GM18499 (cell line): Measurements from ENCODE around the gene GRPEL1.

ENCODE experiments used
- ATAC-seq: cut with Tn5 transposase; IDR thresholded peaks from one replicate; pipeline ENCODE4 v1.9.1; 2021; ENCODE audit warnings: moderate number of reproducible peaks; ENCODE audit not compliant: insufficient read depth, unreplicated experiment

The GRPEL1 gene

DNA sequence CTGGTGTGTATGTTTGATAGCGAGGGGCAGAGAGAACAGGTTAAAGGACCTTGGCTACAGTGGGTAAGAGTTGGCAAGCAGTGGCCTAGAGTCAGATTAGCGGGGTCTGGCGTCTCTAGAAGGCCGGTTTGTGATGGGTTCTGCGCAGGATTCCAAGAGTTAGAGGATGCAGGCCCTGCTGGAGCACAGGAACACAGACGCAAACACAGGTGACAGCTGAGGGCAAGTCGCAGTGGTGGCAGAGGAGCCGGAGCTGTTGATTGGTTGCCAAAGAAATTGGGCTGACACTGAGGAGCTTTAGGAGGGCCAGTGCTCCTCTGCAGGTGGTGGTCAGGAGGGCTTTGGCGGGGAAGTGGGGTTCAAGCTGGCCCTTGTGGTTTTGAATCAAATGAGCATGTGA lies 20.9 kb downstream of the GRPEL1 start:
- no peak for ATAC-seq

DNA sequence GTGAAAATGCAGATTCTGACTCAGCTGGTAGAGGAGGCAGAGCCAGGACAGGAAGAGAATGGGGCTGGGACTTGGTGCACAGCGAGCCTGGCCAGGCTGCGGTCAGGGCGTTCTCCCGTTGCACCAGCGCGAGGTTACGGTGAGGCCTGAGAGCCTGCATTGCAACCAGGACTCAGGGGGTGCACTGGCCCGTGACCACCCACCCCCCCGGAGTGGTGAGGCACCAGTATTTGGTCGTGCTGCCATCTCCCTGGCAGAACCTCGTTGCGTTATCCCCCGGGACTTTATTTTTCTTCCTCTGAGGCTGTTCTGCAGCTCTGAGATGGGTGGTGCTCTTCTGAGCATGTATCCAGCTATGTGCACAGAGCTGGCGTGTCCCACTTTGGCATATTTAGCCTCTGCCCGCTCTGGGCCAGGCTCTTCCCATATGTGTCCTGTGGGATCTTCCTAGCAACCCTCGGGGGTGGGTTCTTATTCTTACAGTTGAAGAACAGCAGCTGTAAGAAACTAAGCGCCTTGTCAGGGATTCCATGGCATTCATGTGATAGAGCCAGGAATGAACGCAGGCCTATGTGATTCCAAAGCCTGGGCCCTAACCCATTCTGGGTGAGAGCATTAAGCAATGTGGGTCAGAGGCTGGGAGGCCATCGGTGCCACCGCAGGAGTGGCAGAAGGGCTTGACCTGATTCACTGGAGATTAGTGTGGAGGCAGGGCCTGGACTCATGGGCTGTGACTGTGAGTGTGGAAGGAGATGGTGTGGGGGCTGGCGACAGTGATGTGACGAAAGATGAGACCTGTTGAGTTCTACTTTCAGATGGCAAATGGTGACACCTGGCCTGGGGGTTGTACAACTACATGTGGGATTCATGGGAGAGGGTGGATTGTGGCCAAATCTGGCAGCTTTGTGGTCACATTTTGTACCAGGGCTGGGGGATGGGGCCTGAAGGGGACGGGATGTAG lies 21.6 kb downstream of the GRPEL1 start:
- ATAC-seq, result no peak

DNA sequence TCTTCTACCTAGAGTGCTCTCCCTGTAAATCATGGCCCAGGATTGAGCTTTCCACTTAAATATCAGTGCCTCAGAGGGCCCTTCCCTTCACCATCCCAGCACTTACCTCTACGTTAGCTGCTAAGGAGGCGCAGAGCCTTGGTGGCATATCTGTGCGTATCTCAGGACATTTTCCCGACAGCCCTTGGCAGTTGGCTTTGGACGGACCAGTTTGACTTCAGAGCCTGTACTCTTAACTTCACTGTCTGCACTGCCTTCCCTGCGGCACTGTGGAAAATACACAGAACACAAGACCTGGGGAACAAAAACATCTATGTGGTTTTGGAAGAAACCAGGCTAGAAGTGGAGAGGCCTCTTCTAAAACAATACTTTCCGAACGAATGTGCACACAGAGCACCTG lies 22.3 kb downstream of the GRPEL1 start:
- ATAC-seq, result no peak

DNA sequence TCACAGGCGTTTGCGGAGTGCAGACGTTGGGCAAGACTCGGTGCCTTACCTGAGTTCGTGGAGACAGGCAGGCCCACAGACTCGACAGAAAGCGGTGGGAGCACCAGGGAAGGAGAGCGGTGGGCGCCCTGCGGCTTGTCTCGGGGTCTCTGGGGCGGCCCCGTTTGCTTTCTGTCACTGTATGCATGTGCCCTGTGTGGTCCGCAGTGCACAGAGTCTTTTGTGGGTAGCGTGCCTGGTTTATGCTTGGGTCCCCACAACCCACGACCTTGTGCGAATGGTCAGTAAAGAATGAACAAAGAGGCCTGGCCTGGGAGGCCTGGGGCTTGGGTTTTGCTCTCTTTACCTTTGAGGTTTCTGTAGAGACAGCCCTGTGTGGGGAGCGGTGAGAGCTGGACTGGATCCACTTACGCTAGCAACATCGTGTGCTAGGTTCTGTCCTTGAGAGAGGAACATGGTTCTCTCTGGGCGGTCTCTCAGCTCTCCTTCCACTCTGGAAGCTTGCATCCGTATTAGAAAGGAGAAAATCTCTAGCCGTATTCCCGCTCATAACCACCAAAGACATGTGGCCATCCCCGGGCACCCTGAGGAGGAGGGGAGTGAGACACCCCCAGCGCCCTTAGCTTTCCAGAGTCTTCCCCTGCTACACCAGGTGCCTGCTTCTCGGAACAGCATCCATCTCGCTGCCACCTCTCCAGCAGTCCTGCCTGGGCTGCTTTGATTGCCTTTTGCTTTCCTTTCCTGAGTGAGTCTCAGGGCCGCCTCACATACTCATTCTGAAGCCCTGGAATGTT lies 23.5 kb downstream of the GRPEL1 start:
- ATAC-seq, result no peak

DNA sequence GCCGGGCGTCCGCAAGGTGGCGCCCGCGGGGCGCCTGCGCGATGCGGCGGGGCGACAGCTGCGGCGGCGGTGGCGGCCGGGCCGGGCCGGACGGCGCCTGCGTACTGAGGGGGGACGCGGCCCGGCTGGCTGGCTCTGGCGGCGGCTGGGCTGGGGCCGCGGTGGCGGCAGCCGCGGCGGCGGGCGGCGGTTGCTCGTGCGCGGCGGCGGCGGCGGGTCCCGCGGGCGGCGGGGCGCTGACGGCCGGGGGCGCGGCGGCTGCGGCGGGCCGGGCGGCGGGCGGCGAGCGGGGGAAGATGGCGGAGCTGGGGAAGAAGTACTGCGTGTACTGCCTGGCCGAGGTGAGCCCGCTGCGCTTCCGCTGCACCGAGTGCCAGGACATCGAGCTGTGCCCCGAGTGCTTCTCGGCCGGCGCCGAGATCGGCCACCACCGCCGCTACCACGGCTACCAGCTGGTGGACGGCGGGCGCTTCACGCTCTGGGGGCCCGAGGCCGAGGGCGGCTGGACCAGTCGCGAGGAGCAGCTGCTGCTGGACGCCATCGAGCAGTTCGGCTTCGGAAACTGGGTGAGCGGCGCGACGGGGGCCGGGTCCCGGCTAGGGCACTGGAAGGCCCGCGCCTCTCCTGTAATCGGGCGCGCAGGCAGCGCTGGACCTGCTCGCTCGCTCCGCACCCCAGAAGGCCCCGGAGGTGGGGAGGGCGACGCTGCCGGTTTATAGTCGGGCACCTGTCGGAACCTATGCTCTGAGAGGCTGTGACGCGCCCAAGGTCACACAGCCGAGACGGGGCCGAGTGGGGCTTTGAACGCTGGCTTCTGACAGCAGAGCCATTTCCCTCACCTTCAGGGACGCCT lies 24.4 kb downstream of the GRPEL1 start, which contains the start of gene TADA2B:
TSS of gene TADA2B (plus strand) at position 89 of the 853 bp plus-strand sequence. CDS start at position 297, 208 bp downstream.
- ATAC-seq, result peak; percentile 6

DNA sequence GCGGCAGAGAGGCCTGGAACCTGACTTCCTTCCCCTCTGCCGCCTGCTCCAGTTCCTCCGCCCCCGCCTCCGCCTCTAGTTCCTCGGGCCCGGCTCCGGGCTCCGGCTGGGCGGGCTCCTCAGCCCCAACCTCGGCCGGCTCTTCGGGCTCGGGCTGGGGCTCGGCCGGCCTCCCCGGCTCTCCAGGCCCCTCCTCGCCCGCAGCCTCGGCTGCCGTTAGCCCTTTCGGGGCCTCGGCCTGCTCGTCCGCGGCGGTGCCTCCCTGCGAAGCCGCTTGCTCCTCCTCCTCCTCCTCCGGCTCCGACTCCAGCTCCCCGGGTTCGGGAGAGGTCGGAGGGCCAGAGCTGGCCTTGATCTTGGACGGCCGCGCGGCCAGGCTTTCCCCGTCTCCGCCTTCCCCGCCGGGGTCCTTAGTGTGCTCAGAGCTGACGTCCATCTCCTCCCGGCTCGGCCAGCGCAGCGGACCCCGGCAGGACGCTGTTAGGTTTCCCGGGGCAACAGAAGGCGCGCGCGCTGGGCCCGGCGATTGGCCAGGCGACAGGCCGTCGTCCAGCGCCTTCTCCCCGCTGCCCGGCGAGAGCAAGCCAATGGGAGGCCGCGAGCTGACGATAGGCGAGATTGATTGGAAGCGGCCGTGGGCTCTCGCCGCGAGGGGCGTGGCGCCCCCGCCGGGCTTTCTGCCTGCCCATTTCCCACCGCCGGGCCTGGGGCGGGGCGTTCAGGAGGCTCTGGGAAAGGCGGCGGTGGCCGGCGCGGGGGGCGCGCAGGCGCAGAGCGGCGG lies 25.2 kb downstream of the GRPEL1 start:
- ATAC-seq, result peak; percentile 42

DNA sequence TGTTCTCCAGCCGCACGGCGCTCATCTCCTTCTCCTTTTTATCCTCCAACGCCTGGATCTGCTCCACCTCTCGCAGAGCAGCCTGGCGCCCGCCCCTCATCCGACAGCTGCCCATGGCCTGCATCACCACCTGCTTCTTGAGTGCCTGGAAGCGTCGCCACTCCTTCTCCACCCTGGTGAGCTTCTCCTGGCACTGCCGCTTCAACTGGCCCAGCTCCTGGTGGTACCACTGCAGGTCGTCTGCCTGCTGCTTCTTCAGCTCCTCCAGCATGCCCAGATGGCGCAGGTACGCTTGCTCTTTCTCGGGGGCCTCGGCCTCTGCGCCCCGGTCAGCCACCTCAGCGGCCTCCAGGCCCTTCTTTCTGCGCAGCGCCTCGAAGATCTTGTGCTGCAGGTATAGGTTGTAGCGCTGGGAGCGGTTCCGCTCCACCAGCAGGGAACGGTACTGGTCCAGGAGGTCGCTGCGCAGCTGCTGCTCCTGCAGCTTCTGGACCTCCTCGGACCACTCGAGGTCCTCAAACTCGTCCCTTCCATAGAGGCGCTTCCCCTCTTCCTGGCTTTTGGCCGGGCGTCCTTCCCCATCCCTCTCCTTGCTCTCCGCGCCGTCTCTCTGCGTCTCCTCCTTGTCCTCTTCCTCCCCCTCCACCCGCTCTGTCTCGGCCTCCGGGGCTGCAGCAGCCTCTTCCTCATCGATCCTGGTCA lies 25.9 kb downstream of the GRPEL1 start:
- ATAC-seq, result no peak

DNA sequence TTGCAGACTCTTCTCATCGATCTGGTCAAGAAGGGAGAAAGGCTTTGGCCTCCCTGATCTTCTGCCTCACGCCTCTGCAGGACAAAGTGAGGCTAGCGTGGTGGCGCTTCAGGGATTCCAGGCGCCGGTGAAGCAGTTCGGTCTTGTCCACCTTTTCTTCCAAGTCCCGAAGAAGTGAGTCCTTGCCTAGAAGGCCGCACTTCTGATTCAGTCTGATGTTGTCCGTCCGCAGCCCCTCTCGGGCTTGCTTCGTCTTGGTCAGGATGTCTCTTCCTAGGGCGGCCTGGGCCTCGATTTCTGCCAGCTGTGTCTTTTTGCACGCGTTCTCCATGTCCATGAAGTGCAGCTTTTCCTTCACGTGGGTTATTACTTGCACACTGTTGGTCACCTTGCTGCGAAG lies 26.6 kb downstream of the GRPEL1 start:
- no peak for ATAC-seq

DNA sequence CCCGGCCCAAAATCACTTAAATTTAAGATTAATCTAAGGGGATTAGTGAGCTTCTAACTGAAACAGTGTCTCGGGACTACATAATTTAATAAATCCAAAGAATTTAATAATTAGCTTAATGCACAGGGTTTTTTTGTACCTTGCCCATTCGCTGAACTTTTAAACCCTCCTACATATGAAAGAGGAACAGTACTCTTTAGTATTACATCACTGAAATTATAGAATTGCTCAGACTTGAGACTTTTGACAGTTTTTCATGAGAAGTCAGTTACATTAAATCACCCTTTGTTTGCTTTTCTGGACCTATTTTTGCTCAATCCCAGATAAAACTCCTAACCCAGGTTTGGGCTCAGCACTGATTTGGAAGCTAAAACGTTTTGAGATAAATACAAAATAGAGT lies 27.1 kb downstream of the GRPEL1 start:
- ATAC-seq, result no peak

DNA sequence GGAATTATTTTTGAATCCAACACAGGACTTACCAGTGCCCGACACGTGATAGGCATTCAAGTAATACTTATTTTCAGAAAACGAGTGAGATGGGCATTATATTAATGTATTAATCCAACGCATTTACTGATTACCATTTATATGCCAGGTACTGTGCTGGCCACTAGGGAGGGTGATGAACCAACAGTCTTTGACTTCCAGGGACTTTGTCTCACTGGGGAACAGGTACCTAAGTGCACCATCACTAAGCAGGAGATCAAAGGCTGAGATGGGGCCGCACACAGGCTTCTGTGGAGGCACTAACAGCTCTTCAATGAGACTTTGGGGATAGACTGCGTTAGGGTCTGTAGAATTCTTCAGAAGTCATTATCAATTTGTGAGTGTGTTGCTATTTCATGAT lies 30.4 kb downstream of the GRPEL1 start:
- ATAC-seq, result no peak

DNA sequence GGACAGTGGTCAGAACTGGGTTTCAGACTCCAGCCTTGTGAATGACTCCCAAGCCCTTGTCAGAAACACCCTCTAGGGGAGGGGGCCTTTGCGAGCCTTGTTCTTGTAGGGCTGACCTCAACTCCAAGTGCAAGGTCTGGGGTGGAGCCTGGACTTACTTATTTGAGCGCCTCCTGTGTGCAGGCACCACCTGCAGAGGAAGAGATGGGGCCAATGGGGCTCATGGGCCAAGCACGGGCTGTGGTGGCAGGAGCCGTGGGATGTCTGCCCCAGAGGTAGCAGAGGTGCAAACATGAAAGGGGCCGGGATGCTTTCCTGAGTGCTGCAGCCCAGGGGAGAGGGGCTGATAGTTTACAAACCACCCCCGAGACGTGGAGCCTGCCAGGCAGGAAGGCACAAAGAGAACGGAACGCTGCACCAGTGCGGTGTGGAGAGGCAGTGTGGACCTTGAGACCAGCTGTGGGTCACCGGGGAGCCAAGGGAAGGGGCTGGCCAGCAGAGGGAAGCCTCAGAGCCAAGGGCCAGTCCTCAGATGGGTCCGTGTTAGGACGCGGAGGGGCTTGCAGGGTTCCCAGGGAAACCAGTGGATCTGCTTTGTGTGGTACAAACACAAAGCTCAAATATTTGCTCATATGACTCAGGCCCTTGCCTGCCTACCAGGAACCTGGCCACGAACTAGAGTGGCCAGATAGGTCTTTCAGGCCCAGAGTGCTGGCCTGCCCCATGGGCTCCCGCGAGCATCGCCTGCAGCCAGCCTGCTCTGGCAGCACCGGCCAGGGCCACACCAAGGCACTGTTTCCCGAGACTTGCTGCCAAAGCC lies 33.4 kb downstream of the GRPEL1 start:
- no peak for ATAC-seq

DNA sequence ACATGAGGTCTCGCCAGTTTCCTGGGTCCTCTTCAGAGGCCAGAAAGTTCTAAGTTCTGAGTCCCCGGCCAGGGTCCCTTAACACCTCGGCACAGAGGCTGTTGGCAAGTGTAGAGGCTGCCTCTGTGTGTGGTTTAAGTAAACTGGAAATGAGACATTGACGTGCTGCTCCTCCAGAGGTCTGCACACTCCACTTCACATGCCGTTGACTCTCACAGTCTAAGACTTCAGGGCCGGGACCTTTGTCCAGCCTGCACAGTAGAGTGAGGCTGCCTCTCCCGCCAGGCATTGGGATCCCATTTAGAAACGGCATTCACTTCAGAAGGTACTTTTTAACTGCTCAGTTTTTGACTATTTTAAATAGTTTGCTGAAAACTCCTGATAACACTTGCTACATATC lies 35.3 kb downstream of the GRPEL1 start:
- ATAC-seq, result no peak

DNA sequence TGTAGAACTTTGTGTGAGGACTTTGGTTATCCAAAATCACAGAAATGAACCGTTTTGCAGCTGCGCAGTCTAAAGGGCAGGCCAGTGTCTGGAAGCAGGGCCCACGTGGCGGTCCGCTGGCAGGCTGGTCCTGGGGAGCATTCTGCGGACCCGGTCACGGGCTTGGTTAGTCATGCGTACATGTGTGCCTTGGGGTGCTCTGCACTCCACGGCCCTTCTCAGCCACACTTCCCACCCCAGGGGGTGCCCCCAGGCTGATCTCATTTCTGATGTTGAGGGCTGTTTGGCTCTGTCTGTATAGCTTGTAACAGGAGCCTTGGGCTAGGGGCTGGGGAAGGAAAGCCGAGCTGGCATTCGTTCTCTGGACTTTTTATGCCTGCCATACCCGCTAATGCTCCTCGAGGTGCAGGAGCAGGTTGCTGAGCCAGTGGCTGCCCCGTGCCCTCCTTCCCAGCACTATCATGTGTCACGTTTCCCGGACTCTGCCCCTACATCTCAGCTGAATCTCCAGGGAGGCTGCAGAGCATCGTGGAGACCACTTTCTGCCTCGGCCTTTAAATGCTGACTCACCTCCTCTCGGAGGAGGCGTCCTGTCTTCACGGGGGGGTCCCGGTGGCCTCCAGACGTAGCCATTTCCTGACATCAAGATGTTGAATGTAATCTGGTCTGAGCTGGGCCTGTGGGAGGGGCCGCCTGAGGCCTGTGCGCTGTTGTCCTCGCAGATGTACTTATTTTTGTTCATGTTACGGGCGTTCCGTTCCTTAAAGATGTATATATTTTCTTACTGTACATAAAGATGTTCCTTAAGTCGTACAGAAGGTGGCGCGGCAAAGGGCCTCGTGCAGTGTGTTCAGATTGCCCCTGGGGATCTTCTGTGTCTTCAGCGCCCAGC lies 36.1 kb downstream of the GRPEL1 start:
- ATAC-seq, result no peak

DNA sequence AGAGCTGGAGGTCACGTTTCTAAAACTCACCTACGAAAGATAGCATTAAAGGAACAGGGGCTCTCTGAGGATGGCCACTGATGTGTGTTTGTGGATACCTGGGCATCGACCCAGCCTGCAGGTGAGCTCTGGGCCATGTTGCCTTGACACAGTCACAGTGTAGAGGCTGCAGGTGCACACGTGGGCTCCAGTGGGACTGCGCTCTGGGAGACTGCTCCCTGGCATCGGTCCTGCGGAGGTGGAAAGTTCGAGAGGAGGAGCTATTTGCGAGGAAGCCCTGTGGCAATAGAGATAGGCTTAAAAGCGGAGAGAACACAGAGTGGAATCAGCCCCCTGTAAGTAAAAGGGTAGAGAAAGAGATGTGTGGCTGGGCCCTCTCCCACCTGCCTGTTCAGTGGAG lies 37.0 kb downstream of the GRPEL1 start:
- ATAC-seq, result no peak

DNA sequence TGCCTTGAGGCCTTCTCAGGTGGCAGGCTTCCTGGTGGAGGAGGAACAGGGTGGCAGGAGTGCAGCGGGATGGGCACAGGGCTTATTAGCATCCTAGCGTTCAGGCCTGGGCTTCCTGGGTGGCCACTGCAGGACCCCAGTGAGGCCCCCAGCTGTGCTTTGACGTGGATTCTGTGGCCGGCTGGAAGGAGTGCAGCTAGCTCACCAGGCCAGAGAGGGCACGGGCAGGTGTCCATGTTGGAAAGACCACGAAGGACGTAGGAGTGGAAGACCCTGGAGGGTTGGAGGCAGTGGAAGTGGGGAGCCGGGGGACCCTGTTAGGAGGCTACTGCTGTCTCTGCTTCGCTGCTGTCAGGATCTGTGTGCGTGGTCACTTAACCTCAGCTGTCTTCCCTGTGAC lies 37.9 kb downstream of the GRPEL1 start:
- no peak for ATAC-seq

DNA sequence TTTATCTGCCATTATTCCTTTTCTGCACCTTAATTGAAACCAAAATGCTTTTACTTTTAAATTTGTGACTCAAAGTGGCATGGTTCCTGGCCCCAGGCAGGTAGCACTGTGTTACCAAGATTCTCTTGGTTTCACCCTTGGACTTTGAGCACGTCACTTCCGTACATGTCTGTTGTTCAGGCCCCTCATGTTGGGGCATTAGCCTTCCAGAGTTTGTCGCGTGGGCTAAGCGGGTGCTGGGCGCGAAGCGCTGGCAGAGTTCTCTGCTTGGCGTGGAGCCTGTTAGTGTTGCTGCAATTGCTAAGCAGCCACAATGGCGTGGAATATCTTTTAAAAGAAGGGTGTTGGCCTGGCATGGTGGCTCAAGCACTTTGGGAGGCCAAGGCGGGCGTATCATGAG lies 38.7 kb downstream of the GRPEL1 start:
- no peak for ATAC-seq

DNA sequence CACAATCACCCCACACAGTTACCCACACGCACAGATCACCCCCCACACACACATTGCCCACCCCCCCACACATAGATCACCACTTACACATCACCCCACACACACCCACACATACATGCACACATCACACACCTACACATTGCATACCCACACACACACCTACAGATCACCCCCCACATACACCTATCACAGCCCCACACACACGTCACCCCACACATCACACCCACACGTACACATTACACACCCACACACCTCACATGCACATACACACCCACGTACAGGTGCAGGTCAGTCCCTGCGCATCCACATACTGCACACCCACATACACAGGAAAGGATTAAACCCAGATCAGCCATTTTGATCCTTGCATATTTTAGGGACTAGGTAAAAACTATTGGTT lies 40.0 kb downstream of the GRPEL1 start:
- ATAC-seq, result no peak
